NCI-H748 treated with DMSO at 0.1 percent for 48 hours (cell line): ENCODE data around the gene SHB.
"Not testable (repeated sequence)": the region's sequence is repeated elsewhere in the genome, so short reads cannot be mapped to it uniquely, and the experiment has no call there.

Source experiments
- DNase-seq: peaks from one replicate; lab custom pipeline; 2025; lab: John Stamatoyannopoulos, UW

Gene SHB

GRCh38 chr9:37902796-37903646 is 166.0 kb downstream of the SHB start:
- DNase-seq = no peak

- no peak for DNase-seq
Measured at GRCh38 chr9:37902131-37902530, 166.9 kb downstream of the SHB start.

- no peak for DNase-seq
Measured at GRCh38 chr9:37899041-37899440, 170.0 kb downstream of the SHB start.

- DNase-seq = no peak
Measured at GRCh38 chr9:37897665-37898064, 171.4 kb downstream of the SHB start.

GRCh38 chr9:37892063-37892462 is 177.0 kb downstream of the SHB start:
- DNase-seq = no peak

- DNase-seq = not testable (repeated sequence)
Measured at GRCh38 chr9:37891042-37891441, 178.0 kb downstream of the SHB start.

GRCh38 chr9:37889536-37889935 is 179.5 kb downstream of the SHB start:
- no peak for DNase-seq

- DNase-seq = not testable (repeated sequence)
Measured at GRCh38 chr9:37887977-37888583, 180.9 kb downstream of the SHB start.

- DNase-seq = no peak
Measured at GRCh38 chr9:37880916-37881479, 188.0 kb downstream of the SHB start.

GRCh38 chr9:37876376-37876775 is 192.7 kb downstream of the SHB start:
- DNase-seq = no peak

- no peak for DNase-seq
Measured at GRCh38 chr9:37873955-37874354, 195.1 kb downstream of the SHB start.

GRCh38 chr9:37870799-37871176 is 198.2 kb downstream of the SHB start:
- no peak for DNase-seq

- DNase-seq = no peak
Measured at GRCh38 chr9:37870081-37870798, 198.8 kb downstream of the SHB start.
